SU-DHL-6 (cell line): ENCODE data around the gene IMPG2.

Experiments
- CTCF ChIP-seq: fragments of 200-600 bp; sonication (generic); IDR thresholded peaks from one replicate; pipeline ENCODE4 v1.5.1; 2017; ENCODE audit warnings: antibody characterized with exemption, mild to moderate bottlenecking, low read length, moderate library complexity; ENCODE audit not compliant: insufficient read depth, poor library complexity, severe bottlenecking
- EZH2phosphoT487 ChIP-seq: fragments of 200-600 bp; sonication (generic), shearing (Covaris generic); conservative IDR thresholded peaks from 2 replicates; pipeline ENCODE4 v1.6.1; 2018; ENCODE audit warnings: mild to moderate bottlenecking, antibody characterized with exemption, low read length, moderate library complexity, mixed read lengths

- TF ChIP-seq CTCF = no peak
- TF ChIP-seq EZH2phosphoT487 = no peak
Measured at GRCh38 chr3:101189176-101189575, 131.2 kb downstream of the IMPG2 start.
